Caco-2 (cell line): ENCODE results near the gene FAM13A. TPM values are rescaled to one million over a fixed set of nuclear protein-coding genes. Genes with fewer than 3 reads are reported as not detected.

ENCODE experiments used
- BruUV-seq: library from RNA; stranded (reverse); fragments of 400-500 nt; replicated peaks from 2 replicates; lab custom pipeline; 2021; lab: Mats Ljungman, UMichigan
- CTCF ChIA-PET: fragments of 300-600 bp; sonication (Branson Sonifier 250); formaldehyde crosslinking; loops from one replicate; lab custom pipeline; 2022; ENCODE audit warnings: antibody characterized with exemption; lab: Charles Lee
- POLR2A ChIA-PET: fragments of 300-600 bp; sonication (Branson Sonifier 250); formaldehyde crosslinking; loops from one replicate; lab custom pipeline; 2022; ENCODE audit warnings: antibody characterized with exemption; lab: Charles Lee
- DNase-seq, 2 experiments: peaks; one replicate each; pipeline versions ENCODE4 v3.0.0 to v3.0.0-alpha.2; 2020 to 2022
- H3K27me3 ChIP-seq: replicated peaks from 2 replicates; pipeline ENCODE4 v1.6.0; 2011; ENCODE audit warnings: low read length; ENCODE audit not compliant: control insufficient read depth, insufficient read depth
- H3K36me3 ChIP-seq: 2 replicates; pipeline ENCODE4 v1.5.1; 2011; ENCODE audit warnings: low read length; ENCODE audit not compliant: control insufficient read depth, insufficient read depth
- H3K4me1 ChIP-seq: fragments of 250-450 bp; sonication (Bioruptor Pico); 2 replicates; pipeline ENCODE4 v1.5.1; 2020; ENCODE audit warnings: mild to moderate bottlenecking
- H3K4me3 ChIP-seq: 2 replicates; pipeline ENCODE4 v1.5.1; 2011; ENCODE audit warnings: low read depth, mild to moderate bottlenecking, control low read depth, low read length
- H3K9me3 ChIP-seq: fragments of 250-450 bp; sonication (Bioruptor Pico); 2 replicates; pipeline ENCODE4 v1.5.1; 2020; ENCODE audit warnings: mild to moderate bottlenecking, moderate library complexity
- H3K27ac Mint-ChIP-seq: one replicate; pipeline ENCODE4 v1.8.0; 2022; ENCODE audit warnings: mixed read lengths; ENCODE audit not compliant: unreplicated experiment
- H3K27me3 Mint-ChIP-seq: one replicate; pipeline ENCODE4 v1.8.0; 2022; ENCODE audit warnings: mixed read lengths; ENCODE audit not compliant: insufficient read depth, unreplicated experiment
- H3K36me3 Mint-ChIP-seq: one replicate; pipeline ENCODE4 v1.8.0; 2022; ENCODE audit warnings: mild to moderate bottlenecking, mixed read lengths; ENCODE audit not compliant: insufficient read depth, unreplicated experiment
- H3K4me1 Mint-ChIP-seq: one replicate; pipeline ENCODE4 v1.8.0; 2022; ENCODE audit warnings: low read depth, mixed read lengths; ENCODE audit not compliant: unreplicated experiment
- H3K4me3 Mint-ChIP-seq: one replicate; pipeline ENCODE4 v1.8.0; 2022; ENCODE audit warnings: mild to moderate bottlenecking, moderate library complexity, mixed read lengths; ENCODE audit not compliant: unreplicated experiment
- H3K9me3 Mint-ChIP-seq: one replicate; pipeline ENCODE4 v1.8.0; 2022; ENCODE audit warnings: mixed read lengths; ENCODE audit not compliant: unreplicated experiment
- CTCF ChIP-seq, 2 experiments: fragments of 200-600 bp in 1 of 2; IDR thresholded peaks; 1 replicate in 1 of 2; 2 replicates in 1 of 2; pipeline versions ENCODE4 v1.5.1 to v1.8.0; 2011 to 2022; ENCODE audit warnings: antibody characterized with exemption in 1 of 2, control low read depth in 1 of 2, inconsistent platforms in 1 of 2, low read depth in 1 of 2, low read length in 1 of 2, mild to moderate bottlenecking in 1 of 2, moderate library complexity in 1 of 2; ENCODE audit not compliant: insufficient read depth in 1 of 2, severe bottlenecking in 1 of 2, unreplicated experiment in 1 of 2
- intact Hi-C: fragments of 100-400 bp; cut with micrococcal nuclease; formaldehyde crosslinking; loops from one replicate; pipeline ENCODE4 v1.10.0; 2022; ENCODE audit not compliant: unreplicated experiment
- total RNA-seq: library from RNA; stranded (reverse); gene quantifications from 2 replicates; pipeline ENCODE4 v1.2.3, GENCODE V29; 2022

The FAM13A gene
- total RNA-seq, 1 experiment from 2014 or later = 11.0 TPM

- no peak overlapping the region for H3K4me3 ChIP-seq
- H3K9me3 ChIP-seq = no peaks in the 10 kb centered on the region
- peaks cover 8% of the 10 kb centered on the region for H3K4me1 ChIP-seq
- Mint-ChIP-seq H3K27ac (no peak overlapping the region), H3K4me3 (no peak overlapping the region), H3K36me3 (no peaks in the 10 kb centered on the region), H3K9me3 (no peaks in the 10 kb centered on the region), H3K4me1 (peaks cover 6% of the 10 kb centered on the region), H3K27me3 (no peaks in the 10 kb centered on the region)
- intact Hi-C loops = no loop called here
- no peaks in the 10 kb centered on the region for H3K27me3 ChIP-seq
- no peak for TF ChIP-seq CTCF (IDR thresholded peaks at IDR 0.05; ENCODE audit: insufficient read depth in 1 of 2, low read depth in 1 of 2, low read length in 1 of 2, severe bottlenecking in 1 of 2, unreplicated experiment in 1 of 2)
- DNase-seq = no peak
- H3K36me3 ChIP-seq = no peaks in the 10 kb centered on the region
- ChIA-PET POLR2A (no interaction called here), CTCF (no interaction called here)
- BruUV-seq = no TSS peak
Measured at GRCh38 chr4:88939697-88940096, 117.3 kb downstream of the FAM13A start.

GRCh38 chr4:88938138-88938537 lies 118.8 kb downstream of the FAM13A start:
- H3K27ac Mint-ChIP-seq = no peak overlapping the region
- intact Hi-C loops = no loop called here
- DNase-seq = no peak
- H3K9me3 ChIP-seq = no peaks in the 10 kb centered on the region
- H3K4me3 ChIP-seq = no peak overlapping the region
- no TSS peak for BruUV-seq
- H3K27me3 Mint-ChIP-seq = no peaks in the 10 kb centered on the region
- ChIA-PET POLR2A (interaction anchor here (0.6 kb wide), 1 partner anchor 31 kb away, joined by 4 read pairs; no protein-coding TSS in a partner anchor), CTCF (no interaction called here)
- H3K4me1 ChIP-seq = peaks cover 8% of the 10 kb centered on the region
- H3K36me3 Mint-ChIP-seq = no peaks in the 10 kb centered on the region
- no peak overlapping the region for H3K4me3 Mint-ChIP-seq
- H3K36me3 ChIP-seq = no peaks in the 10 kb centered on the region
- no peaks in the 10 kb centered on the region for H3K9me3 Mint-ChIP-seq
- peaks cover 6% of the 10 kb centered on the region for H3K4me1 Mint-ChIP-seq
- no peak for TF ChIP-seq CTCF (IDR thresholded peaks at IDR 0.05; ENCODE audit: insufficient read depth in 1 of 2, low read depth in 1 of 2, low read length in 1 of 2, severe bottlenecking in 1 of 2, unreplicated experiment in 1 of 2)
- H3K27me3 ChIP-seq = no peaks in the 10 kb centered on the region

GRCh38 chr4:88937081-88937480 lies 119.9 kb downstream of the FAM13A start:
- intact Hi-C loops = no loop called here
- H3K27ac Mint-ChIP-seq = no peak overlapping the region
- no peaks in the 10 kb centered on the region for H3K9me3 ChIP-seq
- H3K4me1 Mint-ChIP-seq = peaks cover 6% of the 10 kb centered on the region
- H3K9me3 Mint-ChIP-seq = no peaks in the 10 kb centered on the region
- ChIA-PET POLR2A (no interaction called here), CTCF (no interaction called here)
- no peak for DNase-seq
- H3K4me3 Mint-ChIP-seq = no peak overlapping the region
- H3K36me3 Mint-ChIP-seq = no peaks in the 10 kb centered on the region
- no peaks in the 10 kb centered on the region for H3K27me3 Mint-ChIP-seq
- H3K36me3 ChIP-seq = no peaks in the 10 kb centered on the region
- no peak for TF ChIP-seq CTCF (IDR thresholded peaks at IDR 0.05; ENCODE audit: insufficient read depth in 1 of 2, low read depth in 1 of 2, low read length in 1 of 2, severe bottlenecking in 1 of 2, unreplicated experiment in 1 of 2)
- H3K27me3 ChIP-seq = no peaks in the 10 kb centered on the region
- H3K4me3 ChIP-seq = no peak overlapping the region
- H3K4me1 ChIP-seq = peaks cover 8% of the 10 kb centered on the region
- BruUV-seq = no TSS peak
